ENCODE results near the gene PRR12.
A peak's percentile ranks its signal among the peaks of the same experiment; 100 is the strongest.

The PRR12 gene

GRCh38 chr19:49664171-49665035 is 73.4 kb downstream of the PRR12 start (continued):
- TF ChIP-seq, protein P1, sequence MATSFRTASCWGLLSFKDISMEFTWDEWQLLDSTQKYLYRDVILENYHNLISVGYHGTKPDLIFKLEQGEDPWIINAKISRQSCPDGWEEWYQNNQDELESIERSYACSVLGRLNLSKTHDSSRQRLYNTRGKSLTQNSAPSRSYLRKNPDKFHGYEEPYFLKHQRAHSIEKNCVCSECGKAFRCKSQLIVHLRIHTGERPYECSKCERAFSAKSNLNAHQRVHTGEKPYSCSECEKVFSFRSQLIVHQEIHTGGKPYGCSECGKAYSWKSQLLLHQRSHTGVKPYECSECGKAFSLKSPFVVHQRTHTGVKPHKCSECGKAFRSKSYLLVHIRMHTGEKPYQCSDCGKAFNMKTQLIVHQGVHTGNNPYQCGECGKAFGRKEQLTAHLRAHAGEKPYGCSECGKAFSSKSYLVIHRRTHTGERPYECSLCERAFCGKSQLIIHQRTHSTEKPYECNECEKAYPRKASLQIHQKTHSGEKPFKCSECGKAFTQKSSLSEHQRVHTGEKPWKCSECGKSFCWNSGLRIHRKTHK (tag by site-specific recombination; IDR thresholded peaks at IDR 0.05), result no peak
- TF ChIP-seq ZIC2 (tag by site-specific recombination; IDR thresholded peaks at IDR 0.05) (peak; percentile 93), ZBTB26 (tag by site-specific recombination; optimal IDR thresholded peaks at IDR 0.05) (peak; percentile 76), ZNF2 (tag by site-specific recombination; IDR thresholded peaks at IDR 0.05) (no peak; the same call in 1 of the 2 replicates), ZNF621 (tag by site-specific recombination; IDR thresholded peaks at IDR 0.05) (no peak), SALL2 (tag by site-specific recombination; IDR thresholded peaks at IDR 0.05; ENCODE audit: borderline replicate concordance) (no peak), PRDM10 (tag by site-specific recombination; IDR thresholded peaks at IDR 0.05) (peak; percentile 99), ZNF248 (tag by site-specific recombination; IDR thresholded peaks at IDR 0.05) (no peak), ZFP69B (tag by site-specific recombination; IDR thresholded peaks at IDR 0.05) (peak; percentile 99), KLF8 (tag by site-specific recombination; IDR thresholded peaks at IDR 0.05) (peak; percentile 87), ZBTB20 (tag by site-specific recombination; IDR thresholded peaks at IDR 0.05) (peak; percentile 83), ZNF654 (tag by site-specific recombination; IDR thresholded peaks at IDR 0.05; ENCODE audit: low read depth) (no peak), ZNF138 (tag by site-specific recombination; IDR thresholded peaks at IDR 0.05; ENCODE audit: borderline replicate concordance) (no peak), ZSCAN23 (tag by site-specific recombination; IDR thresholded peaks at IDR 0.05) (no peak), GLI4 (tag by site-specific recombination; IDR thresholded peaks at IDR 0.05) (no peak), ZNF701 (tag by site-specific recombination; IDR thresholded peaks at IDR 0.05) (no peak), HOXA7 (CRISPR knock-in tag; IDR thresholded peaks at IDR 0.05; ENCODE audit: borderline replicate concordance) (no peak), ZNF24 (tag by site-specific recombination; IDR thresholded peaks at IDR 0.05) (no peak), ZNF184 (tag by site-specific recombination; IDR thresholded peaks at IDR 0.05) (no peak), ZBTB17 (tag by site-specific recombination; IDR thresholded peaks at IDR 0.05) (peak; percentile 58; the same call in 1 of the 2 replicates), ZNF311 (tag by site-specific recombination; IDR thresholded peaks at IDR 0.05; ENCODE audit: borderline replicate concordance) (no peak), KLF1 (tag by site-specific recombination; IDR thresholded peaks at IDR 0.05) (peak; percentile 61), ZNF350 (tag by site-specific recombination; IDR thresholded peaks at IDR 0.05) (no peak), TRIM28 (IDR thresholded peaks at IDR 0.05; ENCODE audit: borderline replicate concordance, low read length) (no peak), ZNF48 (tag by site-specific recombination; IDR thresholded peaks at IDR 0.05) (no peak), ZNF561 (tag by site-specific recombination; IDR thresholded peaks at IDR 0.05; ENCODE audit: borderline replicate concordance) (peak; percentile 51; the same call in 1 of the 2 replicates), ZNF549 (tag by site-specific recombination; IDR thresholded peaks at IDR 0.05) (no peak)
- TF ChIP-seq, protein P2, sequence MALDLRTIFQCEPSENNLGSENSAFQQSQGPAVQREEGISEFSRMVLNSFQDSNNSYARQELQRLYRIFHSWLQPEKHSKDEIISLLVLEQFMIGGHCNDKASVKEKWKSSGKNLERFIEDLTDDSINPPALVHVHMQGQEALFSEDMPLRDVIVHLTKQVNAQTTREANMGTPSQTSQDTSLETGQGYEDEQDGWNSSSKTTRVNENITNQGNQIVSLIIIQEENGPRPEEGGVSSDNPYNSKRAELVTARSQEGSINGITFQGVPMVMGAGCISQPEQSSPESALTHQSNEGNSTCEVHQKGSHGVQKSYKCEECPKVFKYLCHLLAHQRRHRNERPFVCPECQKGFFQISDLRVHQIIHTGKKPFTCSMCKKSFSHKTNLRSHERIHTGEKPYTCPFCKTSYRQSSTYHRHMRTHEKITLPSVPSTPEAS (tag by site-specific recombination; IDR thresholded peaks at IDR 0.05), result no peak
- TF ChIP-seq, protein P3, sequence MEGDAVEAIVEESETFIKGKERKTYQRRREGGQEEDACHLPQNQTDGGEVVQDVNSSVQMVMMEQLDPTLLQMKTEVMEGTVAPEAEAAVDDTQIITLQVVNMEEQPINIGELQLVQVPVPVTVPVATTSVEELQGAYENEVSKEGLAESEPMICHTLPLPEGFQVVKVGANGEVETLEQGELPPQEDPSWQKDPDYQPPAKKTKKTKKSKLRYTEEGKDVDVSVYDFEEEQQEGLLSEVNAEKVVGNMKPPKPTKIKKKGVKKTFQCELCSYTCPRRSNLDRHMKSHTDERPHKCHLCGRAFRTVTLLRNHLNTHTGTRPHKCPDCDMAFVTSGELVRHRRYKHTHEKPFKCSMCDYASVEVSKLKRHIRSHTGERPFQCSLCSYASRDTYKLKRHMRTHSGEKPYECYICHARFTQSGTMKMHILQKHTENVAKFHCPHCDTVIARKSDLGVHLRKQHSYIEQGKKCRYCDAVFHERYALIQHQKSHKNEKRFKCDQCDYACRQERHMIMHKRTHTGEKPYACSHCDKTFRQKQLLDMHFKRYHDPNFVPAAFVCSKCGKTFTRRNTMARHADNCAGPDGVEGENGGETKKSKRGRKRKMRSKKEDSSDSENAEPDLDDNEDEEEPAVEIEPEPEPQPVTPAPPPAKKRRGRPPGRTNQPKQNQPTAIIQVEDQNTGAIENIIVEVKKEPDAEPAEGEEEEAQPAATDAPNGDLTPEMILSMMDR (tag by site-specific recombination; IDR thresholded peaks at IDR 0.05), result peak; percentile 30; the same call in 1 of the 2 replicates
- TF ChIP-seq, protein P4, sequence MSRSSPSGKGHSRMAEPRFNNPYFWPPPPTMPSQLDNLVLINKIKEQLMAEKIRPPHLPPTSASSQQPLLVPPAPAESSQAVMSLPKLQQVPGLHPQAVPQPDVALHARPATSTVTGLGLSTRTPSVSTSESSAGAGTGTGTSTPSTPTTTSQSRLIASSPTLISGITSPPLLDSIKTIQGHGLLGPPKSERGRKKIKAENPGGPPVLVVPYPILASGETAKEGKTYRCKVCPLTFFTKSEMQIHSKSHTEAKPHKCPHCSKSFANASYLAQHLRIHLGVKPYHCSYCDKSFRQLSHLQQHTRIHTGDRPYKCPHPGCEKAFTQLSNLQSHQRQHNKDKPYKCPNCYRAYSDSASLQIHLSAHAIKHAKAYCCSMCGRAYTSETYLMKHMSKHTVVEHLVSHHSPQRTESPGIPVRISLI (tag by site-specific recombination; IDR thresholded peaks at IDR 0.05), result no peak

All from HEK293 (cell line).